Left renal cortex interstitium (tissue), 4 donors: ENCODE data around the gene OGDHL. TPM values are rescaled to one million over a fixed set of nuclear protein-coding genes. Genes with fewer than 3 reads are reported as not detected.
"Not testable (repeated sequence)": the region's sequence is repeated elsewhere in the genome, so short reads cannot be mapped to it uniquely, and the experiment has no call there.

Source experiments
- DNase-seq, 4 donors: peaks; one replicate each; pipeline ENCODE4 v3.0.0-alpha.2; 2013; ENCODE audit warnings: low read depth in 4 of 4, low spot score in 2 of 4, missing footprints in 1 of 4
- polyA plus RNA-seq, 4 donors: library from polyadenylated mRNA; unstranded; fragments of 120-200 nt; gene quantifications; one replicate each; pipeline ENCODE4 v1.2.1, GENCODE V29; 2013; ENCODE audit not compliant: insufficient read length in 4 of 4

OGDHL gene
- polyA plus RNA-seq = 10 to 100 TPM; 42.3 to 47.6 (median 44.1) TPM

- peak; percentile 37 to 56 (median 48) for DNase-seq
These were observed at the start of gene OGDHL for GRCh38 chr10:49761789-49762565. Gene OGDHL, minus strand, starts transcription at chr10:49762323. Its CDS starts 3,731 bp downstream, at chr10:49758592.

- DNase-seq = no peak
These were observed 41.9 kb upstream of the OGDHL start for GRCh38 chr10:49803988-49804387.

- DNase-seq = no peak
These were observed 36.2 kb upstream of the OGDHL start for GRCh38 chr10:49798275-49798674.

GRCh38 chr10:49791100-49791499 lies 29.0 kb upstream of the OGDHL start:
- DNase-seq = no peak

GRCh38 chr10:49784681-49785080 lies 22.6 kb upstream of the OGDHL start:
- DNase-seq = no peak

GRCh38 chr10:49783645-49784044 lies 21.5 kb upstream of the OGDHL start:
- no peak for DNase-seq

GRCh38 chr10:49781247-49781646 lies 19.1 kb upstream of the OGDHL start:
- no peak for DNase-seq

- no peak for DNase-seq
These were observed 16.1 kb upstream of the OGDHL start for GRCh38 chr10:49778197-49778596.

GRCh38 chr10:49776851-49777250 lies 14.7 kb upstream of the OGDHL start:
- DNase-seq = no peak

GRCh38 chr10:49775014-49775413 lies 12.9 kb upstream of the OGDHL start:
- DNase-seq = no peak

- DNase-seq = not testable (repeated sequence)
These were observed 10.8 kb upstream of the OGDHL start for GRCh38 chr10:49772944-49773343.

GRCh38 chr10:49771046-49771445 lies 8.9 kb upstream of the OGDHL start:
- not testable (repeated sequence) for DNase-seq

GRCh38 chr10:49769692-49770091 lies 7.6 kb upstream of the OGDHL start:
- DNase-seq = no peak

GRCh38 chr10:49768731-49769130 lies 6.6 kb upstream of the OGDHL start:
- DNase-seq = no peak

- DNase-seq = no peak
These were observed 6.2 kb upstream of the OGDHL start for GRCh38 chr10:49768329-49768728.

GRCh38 chr10:49767752-49768151 lies 5.6 kb upstream of the OGDHL start:
- DNase-seq = no peak

- no peak for DNase-seq
These were observed 4.4 kb upstream of the OGDHL start for GRCh38 chr10:49766484-49766883.

GRCh38 chr10:49762566-49762877 lies 399 bp upstream of the OGDHL start:
- no peak for DNase-seq

- no peak for DNase-seq
These were observed 828 bp downstream of the OGDHL start for GRCh38 chr10:49761201-49761788.

- DNase-seq = no peak
These were observed 1.3 kb downstream of the OGDHL start for GRCh38 chr10:49760789-49761188.

- DNase-seq = no peak
These were observed 2.2 kb downstream of the OGDHL start for GRCh38 chr10:49759787-49760551.
